UCSD-AML1 (cell line): ENCODE data around the gene PTPRG.

Experiments
- DNase-seq: peaks from one replicate; lab custom pipeline; 2025; ENCODE audit not compliant: unreplicated experiment; lab: John Stamatoyannopoulos, UW

Gene PTPRG

GRCh38 chr3:61616586-61616985 is 55.2 kb downstream of the PTPRG start:
- DNase-seq = no peak

- DNase-seq = no peak
Observed at GRCh38 chr3:61617041-61617440, 55.7 kb downstream of the PTPRG start.

GRCh38 chr3:61617651-61618050 is 56.3 kb downstream of the PTPRG start:
- no peak for DNase-seq

- no peak for DNase-seq
Observed at GRCh38 chr3:61618231-61618630, 56.9 kb downstream of the PTPRG start.

- DNase-seq = no peak
Observed at GRCh38 chr3:61618871-61619270, 57.5 kb downstream of the PTPRG start.

- DNase-seq = no peak
Observed at GRCh38 chr3:61620073-61620472, 58.7 kb downstream of the PTPRG start.

GRCh38 chr3:61624300-61624699 is 62.9 kb downstream of the PTPRG start:
- no peak for DNase-seq

- no peak for DNase-seq
Observed at GRCh38 chr3:61625429-61625828, 64.1 kb downstream of the PTPRG start.

- no peak for DNase-seq
Observed at GRCh38 chr3:61626484-61626883, 65.1 kb downstream of the PTPRG start.

GRCh38 chr3:61627768-61628185 is 66.4 kb downstream of the PTPRG start:
- no peak for DNase-seq

- no peak for DNase-seq
Observed at GRCh38 chr3:61628636-61629035, 67.3 kb downstream of the PTPRG start.

GRCh38 chr3:61629442-61629841 is 68.1 kb downstream of the PTPRG start:
- no peak for DNase-seq

- DNase-seq = no peak
Observed at GRCh38 chr3:61631108-61631769, 69.9 kb downstream of the PTPRG start.

GRCh38 chr3:61632568-61633175 is 71.3 kb downstream of the PTPRG start:
- DNase-seq = no peak

- DNase-seq = no peak
Observed at GRCh38 chr3:61634678-61635077, 73.3 kb downstream of the PTPRG start.

- DNase-seq = no peak
Observed at GRCh38 chr3:61637088-61638051, 76.0 kb downstream of the PTPRG start.

- DNase-seq = no peak
Observed at GRCh38 chr3:61638741-61639140, 77.4 kb downstream of the PTPRG start.

- no peak for DNase-seq
Observed at GRCh38 chr3:61639991-61640390, 78.6 kb downstream of the PTPRG start.

- DNase-seq = no peak
Observed at GRCh38 chr3:61645148-61645547, 83.8 kb downstream of the PTPRG start.

- no peak for DNase-seq
Observed at GRCh38 chr3:61646360-61646759, 85.0 kb downstream of the PTPRG start.

- DNase-seq = no peak
Observed at GRCh38 chr3:61646851-61647525, 85.6 kb downstream of the PTPRG start.
